SU-DHL-6 (cell line): ENCODE data around the gene CCL1.

Experiments used
- CTCF ChIP-seq: fragments of 200-600 bp; sonication (generic); IDR thresholded peaks from one replicate; pipeline ENCODE4 v1.5.1; 2017; ENCODE audit warnings: antibody characterized with exemption, mild to moderate bottlenecking, low read length, moderate library complexity; ENCODE audit not compliant: insufficient read depth, poor library complexity, severe bottlenecking
- EZH2phosphoT487 ChIP-seq: fragments of 200-600 bp; sonication (generic), shearing (Covaris generic); conservative IDR thresholded peaks from 2 replicates; pipeline ENCODE4 v1.6.1; 2018; ENCODE audit warnings: mild to moderate bottlenecking, antibody characterized with exemption, low read length, moderate library complexity, mixed read lengths

DNA sequence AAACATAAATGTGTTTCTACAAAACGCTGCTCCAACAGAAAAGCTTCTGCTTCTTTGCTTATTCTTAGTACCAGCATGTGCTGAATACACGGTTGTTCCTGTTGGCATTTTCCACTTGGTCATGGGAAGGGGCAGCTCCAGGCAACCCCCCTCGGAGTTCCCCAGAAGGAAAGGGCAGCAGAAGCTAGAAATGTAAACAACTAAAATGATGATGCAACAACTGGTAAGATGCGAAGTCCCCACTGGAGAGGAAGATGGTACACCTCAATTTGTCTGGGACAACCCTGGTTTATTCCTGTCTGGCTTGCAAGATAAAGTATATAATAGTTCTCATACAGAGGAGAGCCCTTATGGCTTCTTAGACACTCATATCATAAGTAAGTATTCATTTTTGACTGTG is 16.0 kb downstream of the CCL1 start:
- no peak for TF ChIP-seq CTCF
- no peak for TF ChIP-seq EZH2phosphoT487
